AG04449 (cell line): ENCODE results near the gene RIMKLB.
"Not testable (repeated sequence)": the region's sequence is repeated elsewhere in the genome, so short reads cannot be mapped to it uniquely, and the experiment has no call there.

ENCODE experiments used
- CTCF ChIA-PET: fragments of 350-600 bp; formaldehyde crosslinking; extraction: SDS; loops from one replicate; lab custom pipeline; 2021; ENCODE audit warnings: antibody characterized with exemption; lab: Yijun Ruan, JAX
- POLR2A ChIA-PET: fragments of 400-600, 350-600 bp; formaldehyde crosslinking; extraction: SDS; loops from one replicate; lab custom pipeline; 2020; ENCODE audit warnings: antibody characterized with exemption, inconsistent platforms; lab: Yijun Ruan, JAX
- DNase-seq: peaks from one replicate; pipeline ENCODE4 v3.0.0-alpha.2; 2010; ENCODE audit warnings: low read depth, low spot score
- H3K4me3 ChIP-seq: 2 replicates; pipeline ENCODE4 v1.5.1; 2011; ENCODE audit warnings: low read depth, mild to moderate bottlenecking, control low read depth, low read length
- CTCF ChIP-seq: IDR thresholded peaks from one replicate; pipeline ENCODE4 v1.5.1; 2011; ENCODE audit warnings: mild to moderate bottlenecking, moderate library complexity, low read length, control low read depth, inconsistent platforms; ENCODE audit not compliant: insufficient read depth; ENCODE audit errors: missing control alignments

Gene RIMKLB

GRCh38 chr12:8813572-8814357, 116.0 kb downstream of the RIMKLB start:
- ChIA-PET CTCF (no interaction called here), POLR2A (no interaction called here)
- no peak for DNase-seq
- TF ChIP-seq CTCF = no peak
- H3K4me3 ChIP-seq = no peak overlapping the region

GRCh38 chr12:8816448-8817050, 118.8 kb downstream of the RIMKLB start:
- ChIA-PET CTCF (no interaction called here), POLR2A (no interaction called here)
- DNase-seq = no peak
- TF ChIP-seq CTCF = no peak
- H3K4me3 ChIP-seq = no peak overlapping the region

GRCh38 chr12:8817856-8818255, 120.1 kb downstream of the RIMKLB start:
- peak; percentile 14 for DNase-seq
- ChIA-PET POLR2A (no interaction called here), CTCF (interaction anchor here (0.9 to 2.2 kb wide), 3 partner anchors 43 to 161 kb away, joined by 3 to 9 read pairs (median 3); no protein-coding TSS in a partner anchor)
- H3K4me3 ChIP-seq = no peak overlapping the region
- no peak for TF ChIP-seq CTCF

GRCh38 chr12:8818526-8818925, 120.7 kb downstream of the RIMKLB start:
- ChIA-PET CTCF (interaction anchor here (0.9 to 2.2 kb wide), 3 partner anchors 42 to 161 kb away, joined by 3 to 9 read pairs (median 3); no protein-coding TSS in a partner anchor), POLR2A (no interaction called here)
- TF ChIP-seq CTCF = no peak
- no peak overlapping the region for H3K4me3 ChIP-seq
- no peak for DNase-seq

GRCh38 chr12:8819666-8819980, 121.8 kb downstream of the RIMKLB start:
- no peak overlapping the region for H3K4me3 ChIP-seq
- TF ChIP-seq CTCF = no peak
- ChIA-PET POLR2A (no interaction called here), CTCF (interaction anchor here (2.2 kb wide), 1 partner anchor 162 kb away, joined by 9 read pairs; no protein-coding TSS in a partner anchor)
- no peak for DNase-seq

- DNase-seq, POLR2A ChIA-PET, CTCF ChIA-PET, H3K4me3 ChIP-seq: not testable (repeated sequence)
These were observed 123.1 kb downstream of the RIMKLB start for GRCh38 chr12:8820676-8821407.
